ENCODE measurements around the gene DPEP2. TPM values are rescaled to one million over a fixed set of nuclear protein-coding genes. Genes with fewer than 3 reads are reported as not detected.

Gene DPEP2
- total and polyA plus RNA-seq, 8 donors = 0.61 to 5.2 (median 1.7) TPM; not detected in 2

- Histone ChIP-seq H3K27ac (peak overlapping the region in 2 of 5 donors; percentile 22 to 24), H3K36me3 (peaks cover 0 to 43% (median 35%) of the 10 kb centered on the region in 4 donors), H3K27me3 (no peaks in the 10 kb centered on the region), H3K4me1 (peaks cover 0 to 23% (median 3%) of the 10 kb centered on the region in 4 donors), H3K9me3 (no peaks in the 10 kb centered on the region), H3K4me3 (no peak overlapping the region)
- intact Hi-C loops (cut with DNase I; ENCODE audit: low total_unique reads) = loop anchor here (5.0 kb wide), 1 partner anchor 158 kb away; the partner anchor contains the start of gene NRN1L
- DNase-seq = peak; percentile 90
- 61 to 78% (median 66%) methylated on average over 11 to 14 of the region's 14 CpGs for WGBS, 5 donors
- TF ChIP-seq CTCF (IDR thresholded peaks at IDR 0.05) (peak in 5 of 7 experiments; percentile 81 to 90 (median 89)), EP300 (IDR thresholded peaks at IDR 0.05) (no peak), POLR2AphosphoS5 (IDR thresholded peaks at IDR 0.05) (peak in 1 of 3 donors; percentile 35), POLR2A (IDR thresholded peaks at IDR 0.05) (no peak)
Observed at GRCh38 chr16:68040506-68041288, 41.4 kb upstream of the DPEP2 start.

- no peaks in the 10 kb centered on the region for H3K27me3 ChIP-seq
- TF ChIP-seq CTCF (IDR thresholded peaks at IDR 0.05) (no peak), POLR2A (IDR thresholded peaks at IDR 0.05) (no peak), POLR2AphosphoS5 (IDR thresholded peaks at IDR 0.05) (no peak), EP300 (IDR thresholded peaks at IDR 0.05) (no peak)
- no peak for DNase-seq
- no peak overlapping the region for H3K4me3 ChIP-seq
- peaks cover 0 to 33% (median 28%) of the 10 kb centered on the region in 4 donors for H3K36me3 ChIP-seq
- no peaks in the 10 kb centered on the region for H3K9me3 ChIP-seq
- H3K27ac ChIP-seq = peak overlapping the region in 3 of 5 donors; percentile 20 to 49 (median 48)
- H3K4me1 ChIP-seq = peaks cover 0 to 23% (median 3%) of the 10 kb centered on the region in 4 donors
- WGBS, 5 donors = 87 to 93% (median 92%) methylated on average over 9 of the region's 9 CpGs
- intact Hi-C loops (cut with DNase I; ENCODE audit: low total_unique reads) = loop anchor here (5.0 to 10.0 kb wide), 2 partner anchors 46 to 223 kb away; no protein-coding TSS in a partner anchor
Observed at GRCh38 chr16:68037841-68038597, 38.7 kb upstream of the DPEP2 start.

- H3K36me3 ChIP-seq = peaks cover 0 to 32% (median 29%) of the 10 kb centered on the region in 4 donors
- intact Hi-C loops (cut with DNase I; ENCODE audit: low total_unique reads) = loop anchor here (5.0 to 10.0 kb wide), 2 partner anchors 43 to 220 kb away; no protein-coding TSS in a partner anchor
- H3K27ac ChIP-seq = no peak overlapping the region
- WGBS, 5 donors = 84 to 93% (median 87%) methylated on average over 2 of the region's 2 CpGs
- H3K4me3 ChIP-seq = no peak overlapping the region
- no peaks in the 10 kb centered on the region for H3K9me3 ChIP-seq
- TF ChIP-seq CTCF (IDR thresholded peaks at IDR 0.05) (no peak), EP300 (IDR thresholded peaks at IDR 0.05) (no peak), POLR2AphosphoS5 (IDR thresholded peaks at IDR 0.05) (no peak), POLR2A (IDR thresholded peaks at IDR 0.05) (no peak)
- peaks cover 0 to 11% (median under 1%) of the 10 kb centered on the region in 4 donors for H3K4me1 ChIP-seq
- H3K27me3 ChIP-seq = no peaks in the 10 kb centered on the region
- no peak for DNase-seq
Observed at GRCh38 chr16:68035227-68035626, 35.9 kb upstream of the DPEP2 start.

- TF ChIP-seq POLR2A (IDR thresholded peaks at IDR 0.05) (no peak), POLR2AphosphoS5 (IDR thresholded peaks at IDR 0.05) (no peak), EP300 (IDR thresholded peaks at IDR 0.05) (no peak), CTCF (IDR thresholded peaks at IDR 0.05) (no peak)
- H3K36me3 ChIP-seq = peaks cover 0 to 32% (median 28%) of the 10 kb centered on the region in 4 donors
- H3K27me3 ChIP-seq = no peaks in the 10 kb centered on the region
- H3K4me1 ChIP-seq = peaks cover 0 to 4% (median 0%) of the 10 kb centered on the region in 4 donors
- intact Hi-C loops (cut with DNase I; ENCODE audit: low total_unique reads) = loop anchor here (10.0 kb wide), 1 partner anchor 218 kb away; no protein-coding TSS in a partner anchor
- no peaks in the 10 kb centered on the region for H3K9me3 ChIP-seq
- 93 to 100% (median 95%) methylated on average over 2 of the region's 2 CpGs for WGBS, 5 donors
- H3K27ac ChIP-seq = no peak overlapping the region
- no peak overlapping the region for H3K4me3 ChIP-seq
- no peak for DNase-seq
Observed at GRCh38 chr16:68033101-68033500, 33.8 kb upstream of the DPEP2 start.

Data from stomach (tissue), 9 donors.